Thyroid gland (tissue), 4 donors: Measurements from ENCODE around the gene DCAF11.

Experiments
- CTCF ChIP-seq, 6 experiments: fragments of 200-600 bp in 3 of 6; fragments of 450-650 bp in 3 of 6; sonication (generic) in 3 of 6; IDR thresholded peaks; one replicate each; pipeline ENCODE4 v1.5.1; 2016 to 2019; ENCODE audit warnings: antibody characterized with exemption in 6 of 6, mild to moderate bottlenecking in 2 of 6, inconsistent platforms in 1 of 6, moderate library complexity in 1 of 6
- POLR2A ChIP-seq, 2 donors: fragments of 450-650 bp; IDR thresholded peaks; one replicate each; pipeline ENCODE4 v1.6.1; 2017; ENCODE audit warnings: antibody characterized with exemption in 2 of 2, mild to moderate bottlenecking in 2 of 2, moderate library complexity in 1 of 2

- TF ChIP-seq POLR2A (IDR thresholded peaks at IDR 0.05) (no peak), CTCF (IDR thresholded peaks at IDR 0.05) (no peak)
Observed at GRCh38 chr14:24172871-24173281, 58.3 kb downstream of the DCAF11 start.
